Fibroblast of skin of scalp (primary cell): ENCODE measurements around the gene LEMD1.
"Not testable (repeated sequence)": the region's sequence is repeated elsewhere in the genome, so short reads cannot be mapped to it uniquely, and the experiment has no call there.

Experiments
- DNase-seq: peaks from one replicate; pipeline ENCODE4 v3.0.0-alpha.2; 2013

LEMD1 gene

DNA sequence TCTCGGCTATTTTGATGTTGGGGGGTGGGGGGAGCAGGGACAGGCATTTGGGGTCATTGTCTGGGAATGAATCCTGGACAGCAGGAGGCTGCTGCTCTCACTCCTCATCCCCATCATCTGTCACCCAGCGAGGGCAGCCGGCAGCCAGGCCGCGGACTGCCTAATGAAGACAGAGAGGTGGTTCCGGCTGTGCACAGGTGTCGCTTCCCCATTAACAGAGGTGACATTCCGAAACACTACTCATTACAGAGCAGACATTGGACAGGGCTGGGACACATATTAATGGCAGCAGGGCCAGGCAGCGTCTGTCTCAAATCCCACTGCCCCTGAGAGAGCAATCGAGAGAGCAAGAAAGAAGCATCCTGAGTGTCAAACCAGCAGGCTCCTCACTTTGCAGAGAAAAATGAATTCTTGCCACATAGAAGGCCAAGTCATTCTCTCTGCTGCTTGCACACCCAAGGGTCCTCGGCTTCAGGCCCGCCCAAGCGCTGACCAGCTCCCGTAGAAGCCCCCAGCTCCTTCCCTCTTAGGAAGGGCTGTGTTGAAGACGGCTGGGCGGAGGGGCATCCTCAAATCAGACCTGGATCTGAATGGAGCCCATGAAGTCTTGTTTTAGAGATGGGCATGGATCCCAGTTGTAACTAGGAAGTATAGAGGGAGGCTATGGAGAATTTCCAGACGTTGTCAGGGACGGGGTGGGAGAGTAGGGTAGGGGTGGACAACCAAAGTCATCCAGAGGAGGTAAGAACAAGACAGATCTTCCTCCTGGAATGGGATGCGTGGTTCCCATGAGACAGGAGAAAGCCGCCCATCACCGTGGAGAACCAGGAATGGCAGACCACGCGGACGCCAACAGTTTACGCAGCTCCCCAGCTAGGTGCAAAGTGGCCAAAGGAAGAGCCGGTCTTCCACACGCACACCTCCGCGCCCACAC is 8.2 kb upstream of the LEMD1 start:
- no peak for DNase-seq

DNA sequence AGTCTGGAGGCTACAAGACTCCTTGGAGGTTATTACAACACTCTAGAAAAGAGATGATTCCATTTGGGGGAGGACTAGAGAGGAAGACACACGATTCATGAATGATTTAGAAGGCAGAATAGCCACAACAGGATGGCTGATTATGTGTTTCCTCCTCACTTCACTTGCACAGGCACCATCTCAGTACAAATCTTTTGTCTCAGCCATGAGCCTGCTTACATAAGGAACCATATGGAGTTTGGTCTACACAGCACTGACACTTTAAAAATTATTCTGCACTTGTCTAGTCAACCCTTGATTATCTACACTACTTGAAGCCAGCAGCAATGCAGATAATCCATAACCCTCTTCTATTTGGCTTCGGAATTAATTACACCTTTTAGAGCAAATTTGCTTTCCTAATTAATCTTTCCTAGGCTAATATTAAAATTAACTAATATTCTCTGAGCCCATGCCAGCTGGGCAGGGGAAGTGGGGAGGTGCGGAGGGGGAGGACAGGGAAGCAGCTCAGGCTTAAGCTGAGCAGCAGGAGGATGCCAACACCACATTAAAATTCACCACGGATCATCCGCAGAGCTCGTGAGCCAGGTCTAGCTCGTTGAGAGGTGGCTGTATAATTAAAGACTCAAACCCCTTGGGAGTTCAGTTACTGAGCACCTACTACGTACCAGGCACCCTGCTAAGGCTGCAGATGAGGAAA is 3.2 kb upstream of the LEMD1 start:
- DNase-seq, result no peak

DNA sequence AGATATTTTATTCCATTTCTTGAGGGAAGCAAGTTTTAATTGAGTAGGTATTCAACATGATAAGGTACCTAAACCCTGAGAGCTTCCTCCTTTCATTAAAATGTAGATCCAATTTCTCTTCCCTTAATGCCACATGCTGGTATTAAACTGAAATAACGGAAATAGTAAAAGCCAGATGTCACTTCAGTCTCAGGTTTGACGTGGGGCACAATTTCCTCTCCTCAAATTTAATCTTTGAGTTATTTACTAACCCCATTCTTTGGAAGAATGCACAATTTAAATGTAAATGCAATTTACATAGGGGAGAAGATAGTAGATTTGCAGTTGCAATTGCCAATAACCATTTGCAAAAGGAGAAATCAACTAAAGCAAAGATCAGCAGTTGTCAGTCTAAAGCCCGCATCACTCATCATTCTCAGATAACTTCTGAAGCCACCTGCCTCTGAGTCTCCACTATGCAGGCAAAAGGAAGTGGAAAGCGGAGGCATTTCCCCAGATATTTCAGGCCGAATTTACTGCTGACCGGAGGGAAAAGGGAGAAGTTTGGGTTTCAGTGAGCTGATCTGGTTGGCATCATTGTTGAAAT is 2.1 kb upstream of the LEMD1 start:
- DNase-seq, result no peak

DNA sequence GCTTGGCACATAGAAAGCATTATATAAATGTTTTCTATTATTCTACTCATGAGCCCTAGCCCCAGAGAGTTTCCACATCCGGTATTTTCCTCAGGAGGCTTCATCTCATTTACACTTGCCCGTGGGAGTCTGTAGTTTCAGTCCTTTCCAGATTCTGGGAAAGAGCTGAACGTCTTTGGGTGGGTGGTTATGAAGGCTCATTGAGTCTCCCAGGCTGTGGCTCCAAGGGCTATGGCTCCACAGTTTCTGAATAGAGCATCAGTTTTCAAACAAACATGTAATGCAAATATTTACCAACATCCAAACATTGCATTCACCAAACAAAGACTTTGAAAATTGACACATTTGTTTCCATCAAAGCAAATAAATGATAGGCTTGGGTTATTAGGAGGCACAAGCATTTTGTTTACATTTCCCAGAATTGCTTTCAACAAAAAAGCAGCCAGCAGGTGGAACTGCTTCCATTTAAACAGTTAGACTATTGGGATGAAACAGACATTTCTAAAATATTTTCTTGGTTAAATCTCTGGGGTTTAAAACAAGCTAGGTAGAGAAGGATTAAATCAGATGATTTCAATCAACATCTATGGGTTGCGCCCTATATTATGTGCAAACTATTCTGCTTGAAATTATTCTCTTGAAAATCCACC is 1.3 kb upstream of the LEMD1 start:
- DNase-seq, result no peak

DNA sequence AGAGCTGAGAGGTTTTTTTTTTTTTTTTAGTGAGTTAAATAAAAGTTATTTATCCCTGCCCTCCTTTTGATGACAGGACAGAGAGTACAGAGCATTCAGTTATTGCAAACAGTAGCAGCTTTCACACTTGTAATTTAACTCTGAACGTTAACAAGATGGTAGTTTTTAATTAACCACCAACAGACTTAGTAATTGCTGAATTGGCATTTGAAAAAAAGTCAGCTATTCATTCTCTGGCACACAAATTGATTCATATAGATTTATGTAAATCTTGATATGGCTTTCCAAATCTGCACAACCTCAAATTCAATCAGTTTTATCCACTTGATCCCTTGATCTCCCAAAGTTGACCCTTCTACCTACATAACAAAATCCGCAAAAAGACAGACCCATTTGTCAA is 918 bp downstream of the LEMD1 start:
- no peak for DNase-seq

DNA sequence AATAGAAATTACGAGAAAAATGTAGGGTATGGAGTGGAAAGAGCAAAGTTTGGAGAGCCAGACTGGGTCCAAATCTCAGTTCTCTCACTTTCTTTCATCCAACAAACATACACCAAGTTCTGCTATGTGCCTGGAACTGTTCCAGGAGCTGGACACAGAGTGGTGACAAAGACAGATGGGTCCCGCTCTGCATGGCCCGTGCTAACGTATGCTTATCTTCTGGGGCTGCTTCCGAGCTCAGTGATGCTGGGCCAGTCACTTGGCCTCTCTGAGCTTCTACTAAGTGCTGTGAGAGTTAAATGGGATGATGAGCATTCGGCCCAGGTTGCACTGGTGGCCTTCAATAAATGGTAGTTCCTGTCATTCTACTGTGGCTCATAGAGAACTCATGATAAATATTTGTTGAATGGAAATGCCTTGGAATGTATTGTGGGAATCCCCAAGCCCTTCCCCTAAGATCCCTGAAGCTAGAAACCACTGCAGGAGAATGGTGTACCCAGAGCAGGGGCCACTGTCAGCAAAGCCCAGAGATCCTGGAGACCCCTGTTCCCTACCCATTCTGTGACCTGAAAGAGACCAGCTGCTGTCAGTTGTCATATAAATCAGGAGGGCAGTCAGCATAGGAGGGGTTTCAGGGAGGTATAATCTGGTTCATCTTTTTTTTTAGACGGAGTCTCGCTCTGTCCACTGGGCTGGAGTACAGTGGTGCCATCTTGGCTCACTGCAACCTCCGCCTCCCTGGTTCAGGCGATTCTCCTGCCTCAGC is 3.8 kb downstream of the LEMD1 start:
- DNase-seq, result no peak

DNA sequence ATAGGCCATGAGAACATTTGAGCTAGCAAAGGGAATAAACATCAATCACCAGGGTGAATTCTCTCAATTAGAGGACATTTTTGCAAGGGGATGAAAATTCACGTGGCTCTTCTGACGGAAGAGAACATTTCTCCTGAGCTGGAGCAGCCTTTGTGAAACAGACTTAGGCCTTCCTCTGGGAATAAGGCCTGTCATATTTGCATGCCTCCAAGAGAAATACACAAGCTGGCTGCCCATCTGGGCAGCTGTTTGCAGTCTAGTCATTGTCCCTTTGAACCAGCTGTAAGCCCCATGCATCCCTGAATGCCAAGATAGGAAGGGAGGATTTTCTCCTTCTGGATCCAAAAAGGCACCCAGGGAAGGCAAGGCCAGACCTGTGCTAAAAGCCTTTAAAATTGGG is 5.5 kb downstream of the LEMD1 start:
- DNase-seq, result no peak

DNA sequence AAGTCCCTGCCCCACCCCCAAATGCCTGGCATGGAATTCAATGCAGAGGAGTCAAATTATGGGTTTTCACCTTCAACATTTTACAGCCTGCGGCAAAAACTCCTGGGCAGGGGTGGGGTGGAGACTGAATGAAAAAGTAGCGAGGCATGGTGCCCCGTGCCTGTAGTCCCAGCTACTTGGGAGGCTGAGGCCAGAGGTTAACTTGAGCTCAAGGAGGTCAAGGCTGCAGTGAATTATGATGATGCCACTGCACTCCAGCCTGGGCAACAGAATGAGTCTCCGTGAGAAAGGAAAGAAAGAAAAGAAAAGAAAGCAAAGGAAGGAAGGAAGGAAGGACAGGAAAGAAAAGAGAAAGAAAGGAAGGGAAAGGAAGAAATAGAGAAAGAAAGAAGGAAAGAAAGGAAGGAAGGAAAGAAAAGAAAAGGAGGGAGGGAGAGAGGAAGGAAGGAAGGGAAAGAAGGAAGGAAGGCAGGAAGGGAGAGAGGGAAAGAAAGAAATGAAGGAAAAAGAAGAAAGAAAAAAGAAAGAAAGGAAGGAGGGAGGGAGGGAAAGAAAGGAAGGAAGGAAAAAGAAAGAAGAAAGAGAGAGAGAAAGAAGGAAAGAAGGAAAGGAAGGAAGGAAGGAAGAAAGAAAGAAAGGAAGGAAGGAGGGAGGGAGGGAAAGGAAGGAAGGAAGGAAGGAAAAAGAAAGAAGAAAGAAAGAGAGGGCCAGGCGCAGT is 11.1 kb downstream of the LEMD1 start:
- DNase-seq, result no peak

DNA sequence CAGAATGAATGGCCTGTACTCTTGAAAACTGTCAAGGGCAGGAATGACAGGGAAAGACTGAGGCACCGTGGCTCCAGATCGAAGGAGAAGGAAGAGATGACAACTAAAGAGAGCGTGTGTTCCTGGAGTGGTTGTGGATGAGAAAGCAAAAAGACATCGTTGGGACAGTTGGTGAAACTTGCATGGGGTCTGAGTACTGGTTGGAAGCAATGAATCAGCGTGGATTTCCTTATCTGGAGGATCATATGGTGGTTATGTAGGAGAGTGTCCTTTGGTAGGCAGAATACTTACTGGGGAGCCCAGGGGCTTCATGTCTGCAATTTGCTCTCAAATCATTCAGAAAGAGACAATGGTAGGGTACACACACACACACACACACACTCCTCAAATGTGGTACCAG is 13.9 kb downstream of the LEMD1 start:
- no peak for DNase-seq

DNA sequence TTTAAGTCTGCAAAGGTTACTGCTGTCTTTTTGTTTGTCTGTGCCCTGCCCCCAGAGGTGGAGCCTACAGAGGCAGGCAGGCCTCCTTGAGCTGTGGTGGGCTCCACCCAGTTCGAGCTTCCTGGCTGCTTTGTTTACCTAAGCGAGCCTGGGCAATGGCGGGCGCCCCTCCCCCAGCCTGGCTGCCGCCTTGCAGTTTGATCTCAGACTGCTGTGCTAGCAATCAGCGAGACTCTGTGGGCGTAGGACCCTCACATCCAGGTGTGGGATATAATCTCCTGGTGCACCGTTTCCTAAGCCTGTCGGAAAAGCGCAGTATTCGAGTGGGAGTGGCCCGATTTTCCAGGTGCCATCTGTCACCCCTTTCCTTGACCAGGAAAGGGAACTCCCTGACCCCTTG is 15.6 kb downstream of the LEMD1 start:
- not testable (repeated sequence) for DNase-seq

DNA sequence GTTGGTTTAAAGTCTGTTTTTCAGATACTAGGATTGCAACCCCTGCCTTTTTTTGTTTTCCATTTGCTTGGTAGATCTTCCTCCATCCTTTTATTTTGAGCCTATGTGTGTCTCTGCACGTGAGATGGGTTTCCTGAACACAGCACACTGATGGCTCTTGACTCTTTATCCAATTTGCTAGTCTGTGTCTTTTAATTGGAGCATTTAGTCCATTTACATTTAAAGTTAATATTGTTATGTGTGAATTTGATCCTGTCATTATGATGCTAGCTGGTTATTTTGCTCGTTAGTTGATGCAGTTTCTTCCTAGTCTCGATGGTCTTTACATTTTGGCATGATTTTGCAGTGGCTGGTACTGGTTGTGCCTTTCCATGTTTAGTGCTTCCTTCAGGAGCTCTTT is 17.4 kb downstream of the LEMD1 start:
- not testable (repeated sequence) for DNase-seq

DNA sequence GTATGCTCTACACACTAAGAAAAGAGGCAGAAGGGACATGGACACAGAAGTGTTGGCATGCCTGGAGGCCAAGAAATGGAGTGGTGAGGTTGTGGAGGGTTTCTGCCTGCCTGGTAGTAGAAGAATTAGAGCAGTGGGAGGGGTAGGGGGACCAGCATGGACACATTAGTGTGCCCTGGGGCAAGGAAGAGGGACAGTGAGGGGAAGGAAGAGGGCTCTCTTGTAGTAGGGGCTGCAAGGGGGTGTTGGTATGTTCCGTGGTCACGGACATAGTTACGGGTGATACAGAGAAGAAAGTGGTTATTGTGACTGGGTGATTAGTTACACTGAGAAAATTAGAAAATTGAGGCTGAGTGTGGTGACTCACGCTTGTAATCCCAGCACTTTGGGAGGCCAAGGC is 23.3 kb downstream of the LEMD1 start:
- no peak for DNase-seq

DNA sequence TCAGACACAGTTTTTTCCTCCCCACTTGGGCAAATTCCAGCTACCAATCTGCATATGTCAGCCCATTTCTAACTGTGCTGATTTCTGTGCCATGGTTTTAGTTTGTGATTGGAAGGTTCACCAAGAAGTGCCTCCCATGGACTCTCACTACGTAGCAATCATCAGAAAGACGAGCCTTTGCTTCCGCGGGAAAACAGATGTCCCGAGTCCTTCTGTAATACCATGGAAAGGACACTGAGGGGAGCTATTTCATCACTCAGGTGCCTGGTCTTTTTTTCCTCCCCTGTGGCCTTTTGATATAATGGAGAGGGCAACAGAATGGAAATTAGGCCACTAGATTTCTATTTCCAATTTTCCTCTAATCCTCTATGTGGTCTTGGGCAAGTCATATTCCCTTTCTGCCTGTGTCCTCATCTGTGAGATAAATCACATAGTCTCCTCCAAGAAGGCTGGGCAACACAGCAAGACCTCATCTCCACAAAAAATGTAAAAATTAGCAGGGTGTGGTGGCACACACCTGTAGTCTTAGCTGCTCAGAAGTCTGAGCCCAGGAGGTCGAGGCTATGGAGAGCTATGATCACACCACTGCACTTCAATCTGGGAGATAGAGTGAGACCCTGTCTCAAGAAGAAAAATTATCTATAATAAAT is 24.8 kb downstream of the LEMD1 start:
- peak; percentile 25 for DNase-seq

DNA sequence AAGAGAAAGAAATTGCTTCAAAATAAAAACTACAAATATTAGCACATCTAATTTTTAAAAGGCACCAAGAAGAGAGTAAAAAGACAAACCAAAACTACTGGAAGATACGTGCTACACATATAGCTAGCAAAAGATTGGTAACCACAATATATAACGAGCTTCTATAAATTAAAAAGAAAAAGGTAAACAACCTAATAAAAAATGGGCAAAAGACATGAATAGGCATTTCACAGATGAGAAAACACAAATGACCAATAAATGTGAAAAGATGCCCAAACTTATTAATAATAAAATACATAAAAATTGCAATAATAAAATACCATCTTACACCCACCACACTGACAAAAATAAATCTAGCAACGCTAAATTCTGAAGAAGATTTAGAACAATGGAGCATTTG is 26.2 kb downstream of the LEMD1 start:
- DNase-seq, result no peak

DNA sequence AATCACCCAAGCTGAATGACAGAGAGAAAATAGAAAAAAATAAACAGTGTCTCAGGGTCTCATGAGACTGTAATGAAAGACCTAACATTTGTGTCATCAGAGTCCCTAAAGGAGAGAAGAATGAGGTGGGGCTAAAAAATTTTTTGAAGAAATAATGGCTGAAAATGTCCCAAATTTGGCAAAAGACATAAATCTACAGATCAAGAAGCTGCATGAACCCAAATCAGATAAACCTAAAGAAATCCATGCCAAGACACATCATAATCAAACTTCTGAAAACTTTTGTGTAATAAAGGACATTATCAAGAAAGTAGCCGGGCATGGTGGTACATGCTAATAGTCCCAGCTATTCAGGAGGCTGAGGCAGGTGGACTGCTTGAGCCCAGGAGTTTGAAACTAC is 29.2 kb downstream of the LEMD1 start:
- DNase-seq, result no peak

DNA sequence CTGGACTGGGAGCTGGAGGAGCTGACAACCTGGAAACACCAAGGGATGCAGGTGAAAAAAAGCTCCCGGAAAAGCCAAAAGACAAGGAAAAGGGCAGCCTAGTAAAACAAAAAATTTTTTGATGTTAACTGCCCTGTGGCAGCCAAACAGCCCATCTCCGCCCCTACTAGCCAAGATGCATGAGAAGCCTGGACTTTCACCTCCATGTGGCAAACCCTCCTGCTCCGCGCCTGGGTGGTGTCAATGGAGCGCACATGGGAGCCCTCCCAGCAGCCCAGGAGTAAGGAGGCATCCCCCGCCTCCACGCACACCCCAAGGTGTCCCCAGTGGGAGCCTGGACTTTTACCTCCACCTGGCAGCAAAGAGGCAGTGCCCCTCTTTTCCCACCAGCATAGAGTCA is 30.5 kb downstream of the LEMD1 start:
- no peak for DNase-seq

DNA sequence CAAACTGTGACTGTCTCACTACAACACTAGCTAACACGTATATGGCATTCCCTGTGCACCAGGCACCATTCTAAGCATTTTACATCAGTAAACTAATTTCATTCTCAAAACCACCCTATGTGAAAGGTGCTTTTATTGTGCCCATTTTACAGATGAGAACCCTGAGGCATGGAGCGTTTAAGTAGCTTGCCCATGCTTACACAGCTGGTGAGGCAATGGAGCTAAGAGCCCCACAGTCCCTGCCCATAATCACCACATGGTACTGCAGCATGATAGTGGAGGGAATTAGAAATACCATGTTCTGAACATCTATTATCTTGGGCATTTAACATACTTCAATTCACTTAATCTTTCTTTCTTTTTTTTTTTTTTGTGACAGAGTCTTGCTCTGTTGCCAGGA is 34.0 kb downstream of the LEMD1 start:
- DNase-seq, result no peak

DNA sequence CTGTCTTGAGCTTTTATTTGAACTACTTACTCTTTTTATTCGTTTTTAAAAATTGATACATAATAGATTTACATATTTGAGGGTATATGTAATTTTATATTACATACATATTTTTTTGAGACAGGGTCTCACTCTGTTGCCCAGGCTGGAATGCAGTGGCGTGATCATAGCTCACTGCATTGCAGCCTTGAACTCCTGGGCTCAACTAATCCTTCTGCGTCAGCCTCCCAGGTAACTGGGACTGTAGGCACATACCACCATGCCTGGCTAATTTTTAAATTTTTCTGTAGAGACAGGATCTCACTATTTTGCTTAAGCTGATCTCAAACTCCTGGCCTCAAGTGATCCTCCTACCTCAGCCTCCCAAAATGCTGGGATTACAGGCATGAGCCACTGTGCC is 38.9 kb downstream of the LEMD1 start:
- DNase-seq, result not testable (repeated sequence)

DNA sequence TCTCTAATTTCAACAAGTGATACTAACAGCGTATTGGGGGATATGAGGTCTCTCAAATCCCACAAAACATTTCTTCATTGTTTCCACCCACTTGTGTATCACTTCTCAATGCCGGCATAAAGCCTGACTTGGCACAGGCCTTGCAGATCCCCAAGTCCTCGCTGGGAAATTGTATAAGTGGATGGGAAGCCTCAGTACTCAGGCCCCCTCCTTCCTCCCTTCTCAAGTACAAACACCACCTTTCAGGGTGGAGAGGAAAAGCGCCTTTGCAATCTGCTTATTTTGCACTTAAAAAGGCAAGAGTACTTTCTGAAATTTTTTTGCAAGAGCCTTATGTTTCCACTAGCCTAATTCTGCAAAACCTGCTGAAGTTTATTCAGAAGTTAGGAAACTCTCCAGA is 39.3 kb downstream of the LEMD1 start:
- no peak for DNase-seq

DNA sequence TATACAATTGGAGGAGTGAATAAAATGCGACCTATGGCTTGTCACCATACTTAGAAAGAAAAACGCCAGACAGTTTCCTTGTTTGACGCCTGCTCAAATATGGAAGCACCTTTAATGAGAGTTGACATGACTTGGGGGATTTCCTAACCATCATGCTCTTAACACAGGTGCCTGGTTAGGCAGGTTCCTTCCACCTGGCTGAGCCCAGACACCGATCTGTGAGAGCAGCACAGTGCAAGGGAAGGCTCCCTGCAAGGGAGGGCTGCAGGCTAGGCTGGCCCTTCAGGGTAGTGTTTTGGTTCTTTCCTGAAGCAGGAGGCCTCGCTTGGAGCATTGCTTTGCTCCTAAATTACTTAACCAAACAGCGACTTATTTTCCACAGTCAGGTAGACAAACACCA is 40.6 kb downstream of the LEMD1 start:
- no peak for DNase-seq

DNA sequence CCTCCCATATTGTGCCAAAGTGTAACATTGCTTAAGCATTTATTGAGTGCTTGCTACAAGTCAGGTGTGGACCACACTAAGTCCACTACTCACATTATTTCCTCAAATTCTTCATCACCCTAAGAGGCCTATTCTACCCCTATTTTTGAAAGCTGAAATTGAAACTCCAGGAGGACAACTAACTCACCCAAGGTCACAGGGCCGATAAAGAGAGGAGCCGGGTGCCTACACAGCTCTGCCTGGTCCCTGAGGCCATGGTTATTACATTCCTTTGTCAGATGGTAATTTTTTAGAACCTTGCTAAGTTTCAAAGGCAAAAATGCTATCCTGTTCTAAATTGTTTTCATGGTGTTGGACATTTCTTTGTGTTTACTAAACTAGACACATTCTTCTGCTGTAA is 41.0 kb downstream of the LEMD1 start:
- no peak for DNase-seq
